ENCODE measurements around the gene COX5A.
"Not testable (repeated sequence)": the region's sequence is repeated elsewhere in the genome, so short reads cannot be mapped to it uniquely, and the experiment has no call there.

Gene COX5A

DNA sequence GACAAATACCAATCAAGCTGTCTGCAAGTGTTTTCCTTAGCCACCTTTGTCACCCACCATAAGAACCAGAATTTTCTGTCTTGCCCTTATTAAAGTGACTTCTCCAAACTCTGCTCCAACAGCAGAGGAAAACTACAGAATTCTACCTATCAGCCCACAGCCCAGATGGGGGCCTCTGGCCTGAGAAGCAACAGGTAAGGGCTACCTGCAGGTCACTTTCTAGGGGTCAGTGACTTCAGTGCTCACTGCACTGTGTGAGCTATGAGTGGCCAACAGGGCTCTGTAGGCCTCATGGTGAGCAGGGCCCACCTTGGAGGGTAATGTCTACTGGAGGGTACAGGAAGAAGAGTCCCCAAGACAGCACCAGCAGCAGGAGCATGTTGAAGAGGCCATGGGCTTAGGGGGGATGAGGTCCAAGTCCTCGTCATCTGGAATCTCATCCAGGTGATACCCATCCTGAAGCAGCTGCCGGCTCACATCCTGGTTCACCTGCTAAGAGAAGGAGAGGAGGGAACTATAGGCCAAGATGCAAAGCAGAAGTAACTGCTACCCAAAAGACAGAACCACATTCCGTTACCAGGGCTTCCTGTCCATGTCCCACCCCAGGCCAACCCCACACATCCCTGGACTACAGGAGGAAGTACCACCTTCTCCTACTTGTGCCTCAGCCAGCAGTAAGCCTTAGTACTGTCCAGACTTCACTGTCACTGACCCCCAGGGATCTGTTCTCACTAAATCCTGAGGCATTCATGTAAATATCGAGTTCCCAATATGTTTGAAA lies 35.4 kb downstream of the COX5A start:
- H3K4me3 ChIP-seq (ENCODE audit: low read depth, low read length): no peak overlapping the region

DNA sequence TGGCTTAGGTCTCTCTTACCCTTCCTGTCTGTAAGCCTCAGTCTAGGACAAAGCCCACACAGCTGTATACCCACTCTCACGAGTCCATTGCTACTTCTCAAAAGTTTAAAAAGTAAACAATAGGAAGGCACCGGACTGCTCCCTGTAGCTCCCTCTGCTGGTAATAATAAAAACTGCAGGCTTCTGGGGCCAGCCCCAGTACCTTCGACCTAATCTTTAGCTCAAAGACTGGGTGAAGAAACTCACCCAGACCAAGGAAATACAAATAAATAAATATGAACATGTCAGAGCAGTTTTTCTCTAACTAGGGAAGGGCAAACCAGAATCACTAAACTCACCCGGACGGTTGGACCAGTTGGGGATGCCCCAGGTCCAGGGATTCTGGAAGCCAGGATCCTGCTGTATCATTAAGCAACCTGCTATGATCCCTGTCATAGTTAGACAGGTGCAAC lies 36.2 kb downstream of the COX5A start:
- H3K4me3 ChIP-seq (ENCODE audit: low read depth, low read length): no peak overlapping the region

DNA sequence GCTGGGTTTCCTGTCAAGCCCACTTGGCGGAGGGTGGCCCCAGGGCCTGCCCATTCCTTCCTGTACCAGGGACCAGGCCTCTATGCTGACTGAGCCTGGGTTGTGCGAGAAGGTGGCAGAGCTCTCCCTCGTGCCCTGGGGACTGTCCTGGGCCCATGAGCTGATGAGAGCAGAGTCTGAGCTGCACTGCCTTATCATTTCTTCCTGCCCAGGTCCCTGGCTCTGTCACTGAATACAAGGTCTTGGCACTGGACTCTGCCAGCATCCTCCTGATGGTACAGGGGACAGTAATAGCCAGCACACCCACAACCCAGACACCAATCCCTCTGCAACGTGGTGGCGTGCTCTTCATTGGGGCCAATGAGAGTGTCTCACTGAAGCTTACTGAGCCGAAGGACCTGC lies 40.6 kb downstream of the COX5A start:
- no peak overlapping the region for H3K4me3 ChIP-seq (ENCODE audit: low read depth, low read length)

DNA sequence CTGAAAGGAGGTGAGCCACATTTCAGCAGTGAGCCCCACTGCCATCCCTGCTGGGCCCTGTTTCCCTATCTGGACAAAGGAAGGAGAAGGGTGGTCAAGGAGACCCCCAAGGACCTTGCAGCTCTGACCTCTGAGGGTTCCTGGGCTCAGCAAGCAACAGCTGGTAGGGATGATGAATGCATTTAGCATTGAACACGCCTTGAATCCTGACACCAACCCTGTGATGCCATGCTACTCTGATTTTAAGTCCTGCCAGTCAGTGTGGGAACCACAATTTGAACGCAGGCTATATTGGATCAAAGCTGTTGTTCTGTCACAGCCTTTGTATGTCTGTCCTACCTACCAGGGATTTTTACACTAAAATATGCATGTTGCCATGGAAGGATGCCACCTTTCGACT lies 41.6 kb downstream of the COX5A start:
- no peak overlapping the region for H3K4me3 ChIP-seq (ENCODE audit: low read depth, low read length)

DNA sequence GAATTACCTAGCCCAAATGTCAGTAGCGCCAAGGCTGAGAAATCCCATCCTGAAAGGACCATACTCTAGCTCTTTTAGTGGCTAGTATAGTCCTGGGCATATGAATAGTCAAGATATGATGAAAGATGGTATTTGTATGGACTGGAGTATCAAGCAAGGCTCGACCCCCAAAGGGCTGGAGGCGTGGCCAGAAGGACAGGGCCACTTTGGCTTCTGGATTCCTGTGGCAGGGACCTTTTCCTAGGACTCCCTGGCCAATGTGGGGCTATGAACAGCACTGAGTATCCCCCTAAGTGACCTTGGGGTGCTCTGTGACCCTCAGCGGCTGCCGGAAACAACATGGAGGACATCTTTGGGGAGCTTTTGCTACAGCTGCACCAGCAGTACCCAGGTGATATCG lies 42.0 kb downstream of the COX5A start:
- H3K4me3 ChIP-seq (ENCODE audit: low read depth, low read length): no peak overlapping the region

DNA sequence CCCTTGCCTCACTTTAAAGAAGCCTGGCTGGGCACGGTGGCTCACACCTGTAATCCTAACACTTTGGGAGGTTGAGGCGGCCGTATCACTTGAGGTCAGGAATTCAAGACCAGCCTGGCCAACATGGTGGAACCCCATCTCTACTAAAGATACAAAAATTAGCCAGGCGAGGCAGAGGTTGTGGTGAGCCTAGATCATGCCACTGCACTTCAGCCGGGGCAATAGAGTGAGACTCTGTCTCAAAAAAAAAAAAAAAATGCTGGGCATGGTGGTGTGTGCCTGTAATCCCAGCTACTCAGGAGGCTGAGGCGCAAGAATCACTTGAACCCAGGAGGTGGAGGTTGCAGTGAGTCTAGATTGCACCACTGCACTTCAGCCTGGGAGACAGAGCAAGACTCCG lies 43.5 kb downstream of the COX5A start:
- H3K4me3 ChIP-seq (ENCODE audit: low read depth, low read length): not testable (repeated sequence)

DNA sequence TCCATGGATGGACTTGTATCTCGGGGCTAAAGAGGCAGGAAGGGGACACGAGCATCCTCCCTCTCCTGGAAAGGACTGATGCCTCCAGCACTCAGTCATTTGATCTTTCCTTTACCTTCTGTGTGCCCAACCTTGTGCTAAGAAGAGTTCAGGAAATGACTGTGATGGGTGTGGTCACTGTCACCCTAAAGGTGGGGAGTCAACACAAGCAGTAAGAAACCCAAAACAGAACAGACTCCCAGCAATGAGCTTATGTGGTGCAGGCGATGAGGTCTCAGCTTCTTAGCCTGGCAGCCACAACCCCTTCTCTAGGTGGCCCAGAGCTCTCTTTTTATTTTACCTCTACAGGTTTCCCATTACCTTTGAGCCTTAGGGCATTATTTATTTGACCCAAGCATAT lies 44.2 kb downstream of the COX5A start:
- H3K4me3 ChIP-seq (ENCODE audit: low read depth, low read length): no peak overlapping the region

DNA sequence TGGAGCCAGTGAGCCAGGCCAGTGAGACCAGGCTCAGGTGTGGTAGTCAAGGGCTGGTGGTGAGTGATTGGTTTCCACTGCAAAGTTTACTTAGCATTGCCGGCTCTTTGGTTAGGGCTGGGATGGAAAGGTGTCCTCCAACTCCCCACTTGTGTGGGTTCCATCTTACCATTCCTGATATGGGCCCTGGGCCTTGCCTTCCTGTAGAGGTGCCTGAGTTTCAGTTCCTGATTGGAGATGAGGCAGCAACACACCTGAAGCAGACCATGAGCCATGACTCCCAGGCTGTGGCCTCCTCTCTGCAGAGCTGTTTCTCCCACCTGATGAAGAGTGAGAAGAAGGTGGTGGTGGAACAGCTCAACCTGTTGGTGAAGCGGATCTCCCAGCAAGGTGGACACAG lies 44.9 kb downstream of the COX5A start:
- H3K4me3 ChIP-seq (ENCODE audit: low read depth, low read length): no peak overlapping the region

DNA sequence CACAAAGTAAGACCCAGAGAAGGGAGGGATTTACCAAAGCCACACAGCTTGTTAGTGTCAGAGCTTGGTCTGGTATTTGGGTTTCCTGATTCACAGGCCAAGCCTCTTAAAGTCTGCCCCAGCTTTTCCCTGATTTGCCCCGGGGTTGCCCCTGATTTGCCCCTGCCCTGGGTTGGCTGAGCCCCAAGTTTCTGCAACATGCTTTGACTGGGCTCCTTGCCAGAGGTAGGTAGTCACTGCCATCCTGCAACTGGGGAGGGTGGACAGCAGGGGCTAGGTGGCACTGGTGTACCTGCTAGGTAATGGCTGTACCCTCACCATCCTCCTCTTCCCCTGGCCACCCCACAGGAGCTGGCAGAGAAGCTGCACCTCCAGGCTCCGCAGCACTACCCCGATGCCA lies 45.6 kb downstream of the COX5A start:
- H3K4me3 ChIP-seq (ENCODE audit: low read depth, low read length): no peak overlapping the region

DNA sequence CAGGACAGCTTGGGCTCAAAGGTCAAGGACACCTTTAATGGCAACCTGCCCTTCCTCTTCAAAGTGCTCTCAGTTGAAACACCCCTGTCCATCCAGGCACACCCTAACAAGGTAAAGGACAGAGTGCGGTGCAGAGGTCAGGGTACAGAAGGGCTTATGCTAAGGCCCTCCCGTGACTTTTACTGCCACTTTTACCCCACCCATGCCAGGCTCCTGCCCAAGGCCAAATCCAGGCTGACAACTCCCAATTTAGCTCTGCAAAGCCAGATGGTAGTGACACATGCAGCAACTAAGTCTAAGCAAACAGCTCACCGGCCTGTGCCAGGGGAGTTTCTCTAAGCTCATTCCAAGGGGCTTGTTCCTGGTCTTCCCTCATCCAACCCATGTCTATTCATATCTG lies 46.4 kb downstream of the COX5A start:
- H3K4me3 ChIP-seq (ENCODE audit: low read depth, low read length): no peak overlapping the region

DNA sequence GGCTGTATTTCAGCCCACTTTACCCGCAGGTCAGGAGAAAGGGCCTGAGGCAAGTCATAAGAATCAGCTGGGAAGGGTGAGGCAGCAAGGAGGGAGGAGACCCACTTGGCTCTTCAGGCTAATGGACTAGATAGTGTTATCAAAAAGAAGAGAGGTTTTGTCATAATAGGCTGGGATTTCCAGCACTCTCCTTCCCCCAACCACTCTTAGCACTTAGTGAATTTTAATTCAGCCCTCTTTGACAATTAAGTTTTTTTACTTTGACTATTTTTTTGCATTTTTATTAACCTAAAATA lies 47.3 kb downstream of the COX5A start:
- peak overlapping the region; percentile 94 for H3K4me3 ChIP-seq (ENCODE audit: low read depth, low read length)

DNA sequence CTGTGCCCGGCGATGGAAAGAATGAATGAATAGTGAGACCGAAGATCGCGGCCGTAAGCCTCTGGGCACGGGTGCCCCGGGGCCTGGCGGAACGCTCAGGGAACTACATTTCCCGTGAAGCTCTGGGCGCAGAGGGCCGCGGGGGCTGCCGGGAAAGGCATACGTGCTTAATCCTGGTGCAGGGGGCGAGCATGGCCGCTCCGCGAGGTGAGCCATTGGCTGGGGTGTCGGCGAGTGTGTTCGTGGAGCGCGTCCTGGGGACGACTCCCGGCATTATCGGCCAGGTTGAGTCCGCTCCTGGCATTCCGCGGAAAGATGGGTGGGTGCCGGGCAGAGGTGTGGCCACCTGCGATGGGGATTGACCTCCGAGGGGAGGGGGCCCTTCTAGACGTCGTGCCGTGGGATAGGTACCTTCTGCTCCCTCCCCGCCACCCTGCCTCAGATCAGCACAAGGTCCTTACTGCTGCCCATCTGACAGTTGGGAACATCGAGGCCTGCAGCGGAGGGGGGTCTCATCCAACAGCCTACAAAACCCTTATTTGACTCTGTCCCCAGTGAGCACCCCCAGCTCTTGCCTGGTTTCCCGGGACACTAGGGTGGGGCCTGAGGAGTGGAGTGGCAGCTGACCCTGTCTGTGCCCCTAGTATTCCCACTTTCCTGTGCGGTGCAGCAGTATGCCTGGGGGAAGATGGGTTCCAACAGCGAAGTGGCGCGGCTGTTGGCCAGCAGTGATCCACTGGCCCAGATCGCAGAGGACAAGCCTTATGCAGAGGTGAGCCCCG lies 47.8 kb downstream of the COX5A start, which contains the start of gene MPI:
Gene MPI (plus strand): TSS at position 160 of the 782 bp plus-strand sequence. CDS start 32 bp downstream, at position 192.
- H3K4me3 ChIP-seq (ENCODE audit: low read depth, low read length): peak within 1 kb of the TSS; percentile 94

DNA sequence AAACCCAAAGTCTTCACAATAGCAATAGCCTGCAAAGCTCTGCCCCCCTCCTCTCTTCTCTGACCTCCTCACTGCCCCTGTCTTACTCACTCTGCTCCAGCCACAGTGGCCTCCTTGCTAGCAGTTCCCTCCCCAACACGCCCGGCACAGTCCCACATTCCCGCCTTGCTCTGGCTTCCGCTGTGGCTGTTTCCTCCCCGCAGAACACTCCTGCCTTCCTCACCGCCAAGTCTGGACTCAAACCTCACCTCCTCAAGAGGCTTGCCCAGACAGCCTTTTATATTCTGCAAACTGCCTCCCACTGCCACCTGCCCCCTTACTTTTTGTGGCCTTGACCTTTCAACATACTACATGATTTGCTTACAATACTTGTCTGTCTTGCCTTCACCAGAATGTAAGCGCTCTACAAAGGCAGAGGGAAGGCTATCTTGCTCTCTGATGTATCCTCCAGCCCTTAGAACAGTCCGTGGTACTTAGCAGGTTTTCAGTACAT lies 48.4 kb downstream of the COX5A start:
- peak overlapping the region; percentile 94 for H3K4me3 ChIP-seq (ENCODE audit: low read depth, low read length)

DNA sequence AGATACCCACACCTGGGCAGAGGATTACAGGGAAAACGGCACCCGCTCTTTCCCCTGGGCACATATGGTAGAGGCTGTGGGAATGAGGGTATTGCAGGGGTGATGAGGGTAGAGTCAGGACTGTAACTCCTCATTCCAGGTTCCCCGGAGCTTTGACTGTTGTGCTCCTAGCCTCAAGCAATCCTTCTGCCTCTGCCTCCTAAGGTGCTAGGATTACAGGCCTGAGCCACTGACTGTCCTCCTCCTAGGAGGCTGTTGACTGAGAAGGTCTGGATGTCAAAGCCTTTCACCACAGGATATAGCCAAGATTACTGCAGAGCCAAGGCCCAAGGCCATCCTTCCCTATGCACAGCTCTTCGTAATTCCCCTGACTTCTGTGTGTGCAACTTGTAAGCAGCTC lies 49.2 kb downstream of the COX5A start:
- no peak overlapping the region for H3K4me3 ChIP-seq (ENCODE audit: low read depth, low read length)

DNA sequence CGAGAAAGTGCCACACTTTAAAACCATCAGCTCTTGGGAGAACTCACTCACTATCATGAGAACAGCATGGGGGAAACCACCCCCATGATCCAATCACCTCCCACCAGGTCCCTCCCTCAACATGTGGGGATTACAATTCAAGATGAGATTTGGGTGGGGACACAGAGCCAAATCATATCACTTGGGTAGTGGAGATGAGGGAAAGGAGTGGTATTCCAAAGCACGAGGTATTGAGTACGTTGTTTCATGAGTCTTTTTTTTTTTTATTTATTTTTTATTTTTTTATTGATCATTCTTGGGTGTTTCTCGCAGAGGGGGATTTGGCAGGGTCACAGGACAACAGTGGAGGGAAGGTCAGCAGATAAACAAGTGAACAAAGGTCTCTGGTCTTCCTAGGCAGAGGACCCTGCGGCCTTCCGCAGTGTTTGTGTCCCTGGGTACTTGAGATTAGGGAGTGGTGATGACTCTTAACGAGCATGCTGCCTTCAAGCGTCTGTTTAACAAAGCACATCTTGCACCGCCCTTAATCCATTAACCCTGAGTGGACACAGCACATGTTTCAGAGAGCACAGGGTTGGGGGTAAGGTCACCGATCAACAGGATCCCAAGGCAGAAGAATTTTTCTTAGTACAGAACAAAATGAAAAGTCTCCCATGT lies 50.2 kb downstream of the COX5A start:
- not testable (repeated sequence) for H3K4me3 ChIP-seq (ENCODE audit: low read depth, low read length)

DNA sequence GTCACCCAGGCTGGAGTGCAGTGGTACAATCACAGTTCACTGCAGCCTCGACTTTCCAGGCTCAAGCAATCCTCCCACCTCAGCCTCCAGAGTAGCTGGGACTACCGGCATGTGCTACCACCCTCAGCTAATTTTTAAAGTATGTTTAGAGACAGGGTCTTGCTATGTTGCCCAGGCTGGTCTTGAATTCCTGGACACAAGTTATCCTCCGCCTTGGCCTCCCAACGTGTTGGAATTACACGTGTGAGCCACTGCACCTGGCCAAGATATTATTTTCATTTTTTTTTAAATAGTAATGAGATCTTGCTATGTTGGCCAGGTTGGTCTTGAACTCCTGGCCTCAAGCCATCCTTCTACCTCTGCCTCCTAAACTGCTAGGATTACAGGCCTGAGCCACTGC lies 52.4 kb downstream of the COX5A start:
- no peak overlapping the region for H3K4me3 ChIP-seq (ENCODE audit: low read depth, low read length)

DNA sequence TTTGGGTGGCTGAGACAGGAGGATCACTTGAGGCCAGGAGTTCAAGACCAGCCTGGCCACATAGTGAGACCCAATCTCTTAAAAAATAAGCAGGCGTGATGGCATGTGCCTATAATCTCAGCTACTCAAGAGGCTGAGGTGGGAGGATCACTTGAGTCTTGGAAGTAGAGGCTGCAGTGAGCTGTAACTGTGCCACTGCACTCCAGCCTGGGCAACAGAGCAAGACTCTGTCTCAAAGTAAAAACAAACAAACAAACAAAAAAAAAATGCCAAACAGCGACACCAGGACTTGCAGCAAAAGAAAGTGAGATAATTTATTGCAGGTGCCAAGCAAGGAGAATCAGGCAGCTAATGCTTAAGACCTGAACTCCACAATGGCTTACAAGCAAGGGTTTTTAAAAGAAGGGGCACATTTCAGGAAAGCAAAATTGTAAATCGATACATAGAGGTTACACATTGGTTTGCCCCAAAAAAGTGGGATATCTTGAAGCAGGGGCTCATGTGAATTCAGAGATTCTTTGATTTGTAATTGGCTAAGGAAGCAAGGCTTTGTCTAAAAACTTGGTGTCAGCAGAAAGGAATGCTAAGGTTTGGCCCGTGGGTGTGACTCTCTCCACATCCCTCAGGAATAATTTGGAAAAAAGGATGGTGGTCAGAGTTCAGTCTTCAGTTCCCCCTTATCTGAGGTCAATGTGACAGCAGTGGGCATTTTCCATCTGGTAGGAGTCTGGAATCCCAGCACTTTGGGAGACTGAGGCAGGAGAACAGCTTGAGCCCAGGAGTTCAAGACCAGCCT lies 53.2 kb downstream of the COX5A start:
- no peak overlapping the region for H3K4me3 ChIP-seq (ENCODE audit: low read depth, low read length)

DNA sequence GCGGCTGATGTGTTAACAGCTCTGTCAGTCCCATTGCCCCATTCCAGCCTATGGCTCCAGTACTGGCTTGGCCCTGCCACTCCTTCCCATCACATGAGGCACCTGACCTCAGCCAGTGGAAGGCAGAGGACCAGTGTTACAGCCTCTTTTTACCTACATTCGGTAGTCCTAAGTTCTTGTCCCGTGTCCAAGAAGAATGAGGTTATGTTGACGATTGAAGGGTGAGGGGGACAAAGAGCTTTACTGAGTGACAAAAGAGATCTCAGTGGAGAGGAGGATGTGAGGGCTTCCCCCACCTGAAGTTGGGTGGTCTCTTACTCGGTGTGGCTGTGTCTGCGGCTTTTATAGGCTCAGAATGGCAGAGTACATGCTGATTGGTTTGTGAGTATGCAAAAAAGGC lies 55.3 kb downstream of the COX5A start:
- H3K4me3 ChIP-seq (ENCODE audit: low read depth, low read length): no peak overlapping the region

DNA sequence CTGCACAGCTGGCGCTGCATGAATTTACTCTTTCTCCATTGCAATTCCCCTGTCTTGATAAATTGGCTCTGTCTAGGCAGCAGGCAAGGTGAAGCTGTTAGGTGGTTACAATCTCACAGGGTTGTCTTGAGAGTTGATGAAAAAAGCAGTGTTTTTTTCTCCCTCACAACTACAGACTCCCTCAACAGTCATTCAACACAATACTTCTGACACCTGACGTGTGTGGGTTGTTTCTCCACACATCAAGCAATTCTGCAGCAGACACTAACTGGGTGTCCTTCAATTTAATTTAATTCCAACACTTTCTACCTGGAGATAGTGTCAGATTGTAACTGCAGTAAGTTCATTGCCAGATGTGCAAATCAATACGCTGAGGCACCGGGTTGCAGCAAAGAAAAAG lies 59.6 kb downstream of the COX5A start:
- no peak overlapping the region for H3K4me3 ChIP-seq (ENCODE audit: low read depth, low read length)

DNA sequence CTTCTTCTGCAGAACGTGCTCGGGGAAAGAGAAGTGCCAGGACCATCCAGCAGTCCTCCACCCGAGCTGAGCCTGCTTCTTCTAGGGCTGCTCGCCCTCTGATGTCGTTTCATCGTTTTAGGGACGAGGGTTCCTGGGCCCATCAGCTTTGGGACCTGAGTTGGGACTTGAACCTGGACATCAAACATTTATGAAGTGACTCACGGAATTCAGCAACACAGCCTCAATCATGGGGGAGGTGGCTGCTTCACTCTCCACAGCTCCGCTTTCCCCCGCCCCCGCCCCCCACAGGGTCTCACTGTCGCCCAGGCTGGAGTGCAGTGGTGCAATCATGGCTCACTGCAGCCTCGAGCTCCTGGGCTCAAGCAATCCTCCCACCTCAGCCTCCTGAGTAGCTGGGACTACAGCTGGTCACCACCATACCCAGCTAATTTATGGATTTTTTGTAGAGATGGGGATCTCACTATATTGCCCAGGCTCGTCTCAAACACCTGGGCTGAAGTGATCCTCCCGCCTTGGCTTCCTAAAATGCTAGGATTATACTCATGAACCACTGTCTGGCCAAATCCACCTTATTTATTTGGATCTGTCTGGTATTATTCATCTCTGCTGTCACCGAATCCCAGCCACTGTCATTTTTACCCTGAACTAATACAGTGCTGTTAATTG lies 64.0 kb downstream of the COX5A start:
- H3K4me3 ChIP-seq (ENCODE audit: low read depth, low read length): peak overlapping the region; percentile 30

Measured in iPS-11a (cell line).